Type B pancreatic cell (in vitro differentiated cells): Measurements from ENCODE around the gene MT1M. TPM values are rescaled to one million over a fixed set of nuclear protein-coding genes. Genes with fewer than 3 reads are reported as not detected.
"Not testable (repeated sequence)": the region's sequence is repeated elsewhere in the genome, so short reads cannot be mapped to it uniquely, and the experiment has no call there.

Experiments used
- DNase-seq: peaks from one replicate; pipeline ENCODE4 v3.0.0; 2021; ENCODE audit warnings: mixed read lengths; ENCODE audit not compliant: unreplicated experiment; ENCODE audit errors: extremely low spot score
- H3K27ac Mint-ChIP-seq: 2 replicates; pipeline ENCODE4 v1.8.0; 2021; ENCODE audit warnings: mild to moderate bottlenecking, mixed read lengths
- H3K27me3 Mint-ChIP-seq: 2 replicates; pipeline ENCODE4 v1.8.0; 2021; ENCODE audit warnings: mixed read lengths
- H3K36me3 Mint-ChIP-seq: 2 replicates; pipeline ENCODE4 v1.8.0; 2021; ENCODE audit warnings: mixed read lengths
- H3K4me1 Mint-ChIP-seq: one replicate; pipeline ENCODE4 v1.8.0; 2021; ENCODE audit warnings: mixed read lengths; ENCODE audit not compliant: unreplicated experiment
- H3K4me3 Mint-ChIP-seq: 2 replicates; pipeline ENCODE4 v1.8.0; 2021; ENCODE audit warnings: mild to moderate bottlenecking, mixed read lengths
- H3K9me3 Mint-ChIP-seq: 2 replicates; pipeline ENCODE4 v1.8.0; 2021; ENCODE audit warnings: mixed read lengths
- CTCF ChIP-seq: fragments of 200-600 bp; sonication (generic); conservative IDR thresholded peaks from 2 replicates; pipeline ENCODE4 v1.5.0; 2021; ENCODE audit warnings: antibody characterized with exemption, mild to moderate bottlenecking
- total RNA-seq: library from RNA; stranded (reverse); gene quantifications from 2 replicates; pipeline ENCODE4 v1.2.1, GENCODE V29; 2021; ENCODE audit warnings: low replicate concordance

Gene MT1M
- total RNA-seq, 1 donor from 2014 or later = not detected

- no peak for DNase-seq
- Mint-ChIP-seq H3K27ac (no peak overlapping the region), H3K36me3 (no peaks in the 10 kb centered on the region), H3K4me1 (peaks cover 3% of the 10 kb centered on the region), H3K9me3 (no peaks in the 10 kb centered on the region), H3K27me3 (peaks cover 99% of the 10 kb centered on the region), H3K4me3 (no peak overlapping the region)
- TF ChIP-seq CTCF = no peak
Measured at GRCh38 chr16:56672761-56673536, 40.5 kb downstream of the MT1M start.

DNA sequence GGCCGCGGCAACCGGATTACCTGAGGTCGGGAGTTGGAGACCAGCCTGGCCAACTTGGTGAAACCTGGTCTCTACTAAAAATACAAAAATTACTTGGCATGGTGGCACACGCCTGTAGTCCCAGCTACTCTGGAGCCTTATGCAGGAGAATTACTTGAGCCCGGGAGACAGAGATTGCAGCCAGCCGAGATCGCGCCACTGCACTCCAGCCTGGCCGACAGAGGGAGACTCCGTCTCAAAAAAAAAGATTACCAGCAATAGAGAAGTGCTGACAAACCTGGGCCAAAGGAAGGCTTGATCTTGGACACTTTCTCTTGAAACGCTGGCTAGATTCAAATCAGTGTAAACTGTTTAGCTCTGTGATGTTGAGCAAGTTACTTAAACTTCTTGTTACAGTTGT lies 41.5 kb downstream of the MT1M start:
- peaks cover 3% of the 10 kb centered on the region for H3K4me1 Mint-ChIP-seq
- peak overlapping the region; percentile 25 for H3K27ac Mint-ChIP-seq
- H3K27me3 Mint-ChIP-seq = peaks cover 97% of the 10 kb centered on the region
- H3K4me3 Mint-ChIP-seq = peak overlapping the region; percentile 80
- TF ChIP-seq CTCF = peak; percentile 73
- H3K36me3 Mint-ChIP-seq = no peaks in the 10 kb centered on the region
- H3K9me3 Mint-ChIP-seq = no peaks in the 10 kb centered on the region
- DNase-seq = no peak

GRCh38 chr16:56674570-56674969 lies 42.1 kb downstream of the MT1M start:
- not testable (repeated sequence) for H3K9me3 Mint-ChIP-seq, H3K4me3 Mint-ChIP-seq, DNase-seq, H3K36me3 Mint-ChIP-seq, H3K4me1 Mint-ChIP-seq, H3K27ac Mint-ChIP-seq
- peaks cover 95% of the 10 kb centered on the region for H3K27me3 Mint-ChIP-seq

- peak overlapping the region; percentile 76 for H3K4me3 Mint-ChIP-seq
- TF ChIP-seq CTCF = no peak
- no peak overlapping the region for H3K27ac Mint-ChIP-seq
- H3K9me3 Mint-ChIP-seq = no peaks in the 10 kb centered on the region
- peaks cover 90% of the 10 kb centered on the region for H3K27me3 Mint-ChIP-seq
- DNase-seq = no peak
- peaks cover 3% of the 10 kb centered on the region for H3K4me1 Mint-ChIP-seq
- no peaks in the 10 kb centered on the region for H3K36me3 Mint-ChIP-seq
Measured at GRCh38 chr16:56675685-56676210, 43.3 kb downstream of the MT1M start.

- Mint-ChIP-seq H3K27me3 (peaks cover 84% of the 10 kb centered on the region), H3K4me1 (peaks cover 7% of the 10 kb centered on the region), H3K4me3 (no peak overlapping the region), H3K27ac (no peak overlapping the region), H3K36me3 (no peaks in the 10 kb centered on the region), H3K9me3 (no peaks in the 10 kb centered on the region)
- DNase-seq = no peak
- no peak for TF ChIP-seq CTCF
Measured at GRCh38 chr16:56677474-56677873, 45.0 kb downstream of the MT1M start.

- no peaks in the 10 kb centered on the region for H3K36me3 Mint-ChIP-seq
- H3K4me3 Mint-ChIP-seq = no peak overlapping the region
- DNase-seq = no peak
- peaks cover 5% of the 10 kb centered on the region for H3K4me1 Mint-ChIP-seq
- no peak for TF ChIP-seq CTCF
- no peak overlapping the region for H3K27ac Mint-ChIP-seq
- peaks cover 76% of the 10 kb centered on the region for H3K27me3 Mint-ChIP-seq
- no peaks in the 10 kb centered on the region for H3K9me3 Mint-ChIP-seq
Measured at GRCh38 chr16:56679078-56679730, 46.7 kb downstream of the MT1M start.
